Thoracic aorta (tissue), 2 donors: ENCODE results near the gene NUP50. TPM values are rescaled to one million over a fixed set of nuclear protein-coding genes. Genes with fewer than 3 reads are reported as not detected.
A peak's percentile ranks its signal among the peaks of the same experiment; 100 is the strongest.

Source experiments
- ATAC-seq: fragments of 150-250 bp; one replicate; pipeline ENCODE4 v1.8.0; 2017; ENCODE audit warnings: low read depth; ENCODE audit not compliant: insufficient number of reproducible peaks, low FRiP score
- DNase-seq: peaks from one replicate; pipeline ENCODE4 v3.0.0-alpha.2; 2020; ENCODE audit warnings: low spot score
- H3K27ac ChIP-seq, 2 donors: fragments of 200-600 bp; sonication (generic); 1 replicate in 1 of 2; 2 replicates in 1 of 2; pipeline ENCODE4 v1.5.1; 2016; ENCODE audit warnings: mild to moderate bottlenecking in 2 of 2, moderate library complexity in 2 of 2
- H3K27me3 ChIP-seq: fragments of 200-600 bp; sonication (generic); replicated peaks from 2 replicates; pipeline ENCODE4 v1.6.0; 2016; ENCODE audit warnings: mild to moderate bottlenecking; ENCODE audit not compliant: insufficient read depth
- H3K36me3 ChIP-seq: fragments of 200-600 bp; sonication (generic); one replicate; pipeline ENCODE4 v1.5.1; 2016
- H3K4me1 ChIP-seq, 2 donors: fragments of 200-600 bp; sonication (generic); 1 replicate in 1 of 2; 2 replicates in 1 of 2; pipeline versions ENCODE4 v1.5.1 to v1.6.0; 2016; ENCODE audit warnings: low read depth in 2 of 2, mild to moderate bottlenecking in 1 of 2; ENCODE audit not compliant: control insufficient read depth in 1 of 2
- H3K4me3 ChIP-seq: fragments of 200-600 bp; sonication (generic); 2 replicates; pipeline ENCODE4 v1.5.1; 2016; ENCODE audit warnings: mild to moderate bottlenecking
- H3K9me3 ChIP-seq: fragments of 200-600 bp; sonication (generic); 2 replicates; pipeline ENCODE4 v1.5.1; 2016
- total RNA-seq, 2 donors: library from RNA; depleted of rRNA; stranded (reverse); fragments of >200 nt; gene quantifications; one replicate each; pipeline versions ENCODE4 v1.1.0 to v1.2.3, GENCODE V29; 2016
- TF ChIP-seq, protein P1 (sequence below): fragments of 200-600 bp; sonication (generic); IDR thresholded peaks from one replicate; pipeline ENCODE4 v1.5.1; 2019; ENCODE audit warnings: antibody characterized with exemption

NUP50 gene
- total RNA-seq, 2 donors from 2014 or later = 27.8 to 31.6 TPM

DNA sequence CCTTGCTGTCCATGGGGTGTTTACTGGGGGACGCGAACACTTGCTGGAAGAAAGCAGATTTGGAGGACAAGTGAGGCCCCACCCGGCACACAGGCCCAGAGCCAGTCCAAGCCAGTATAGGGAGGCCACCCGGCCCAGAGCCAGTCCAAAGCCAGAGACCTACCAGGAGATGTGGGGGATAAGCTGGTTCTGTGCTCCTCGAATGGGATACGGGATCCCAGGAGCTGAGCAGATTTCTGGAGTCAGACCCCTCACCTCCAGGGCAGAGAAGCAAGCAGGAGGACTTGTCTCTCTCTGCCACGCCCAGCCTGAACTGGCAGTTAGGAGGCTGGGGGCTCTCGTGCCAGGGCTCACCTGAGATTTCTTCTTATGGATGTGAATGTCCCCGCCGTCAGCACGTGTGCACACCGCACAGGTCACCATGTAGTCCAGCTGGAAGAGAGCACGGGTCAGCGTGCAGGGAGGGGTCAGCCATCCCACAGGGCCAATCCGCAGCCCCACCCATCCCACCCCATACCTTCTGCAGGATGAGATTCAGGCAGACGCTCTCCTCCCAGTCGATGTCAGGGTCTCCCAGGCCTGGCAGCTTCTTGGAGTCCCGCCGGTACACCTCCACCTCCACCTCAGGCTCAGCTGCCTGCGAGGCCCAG is 41.7 kb downstream of the NUP50 start:
- DNase-seq (no peak), ATAC-seq (no peak)
- Histone ChIP-seq H3K36me3 (peaks cover 37% of the 10 kb centered on the region), H3K27ac (no peak overlapping the region), H3K4me1 (peaks cover under 1 to 33% of the 10 kb centered on the region in 2 donors), H3K9me3 (no peaks in the 10 kb centered on the region), H3K4me3 (no peak overlapping the region), H3K27me3 (no peaks in the 10 kb centered on the region)
- TF ChIP-seq, protein P1, sequence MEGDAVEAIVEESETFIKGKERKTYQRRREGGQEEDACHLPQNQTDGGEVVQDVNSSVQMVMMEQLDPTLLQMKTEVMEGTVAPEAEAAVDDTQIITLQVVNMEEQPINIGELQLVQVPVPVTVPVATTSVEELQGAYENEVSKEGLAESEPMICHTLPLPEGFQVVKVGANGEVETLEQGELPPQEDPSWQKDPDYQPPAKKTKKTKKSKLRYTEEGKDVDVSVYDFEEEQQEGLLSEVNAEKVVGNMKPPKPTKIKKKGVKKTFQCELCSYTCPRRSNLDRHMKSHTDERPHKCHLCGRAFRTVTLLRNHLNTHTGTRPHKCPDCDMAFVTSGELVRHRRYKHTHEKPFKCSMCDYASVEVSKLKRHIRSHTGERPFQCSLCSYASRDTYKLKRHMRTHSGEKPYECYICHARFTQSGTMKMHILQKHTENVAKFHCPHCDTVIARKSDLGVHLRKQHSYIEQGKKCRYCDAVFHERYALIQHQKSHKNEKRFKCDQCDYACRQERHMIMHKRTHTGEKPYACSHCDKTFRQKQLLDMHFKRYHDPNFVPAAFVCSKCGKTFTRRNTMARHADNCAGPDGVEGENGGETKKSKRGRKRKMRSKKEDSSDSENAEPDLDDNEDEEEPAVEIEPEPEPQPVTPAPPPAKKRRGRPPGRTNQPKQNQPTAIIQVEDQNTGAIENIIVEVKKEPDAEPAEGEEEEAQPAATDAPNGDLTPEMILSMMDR = no peak

DNA sequence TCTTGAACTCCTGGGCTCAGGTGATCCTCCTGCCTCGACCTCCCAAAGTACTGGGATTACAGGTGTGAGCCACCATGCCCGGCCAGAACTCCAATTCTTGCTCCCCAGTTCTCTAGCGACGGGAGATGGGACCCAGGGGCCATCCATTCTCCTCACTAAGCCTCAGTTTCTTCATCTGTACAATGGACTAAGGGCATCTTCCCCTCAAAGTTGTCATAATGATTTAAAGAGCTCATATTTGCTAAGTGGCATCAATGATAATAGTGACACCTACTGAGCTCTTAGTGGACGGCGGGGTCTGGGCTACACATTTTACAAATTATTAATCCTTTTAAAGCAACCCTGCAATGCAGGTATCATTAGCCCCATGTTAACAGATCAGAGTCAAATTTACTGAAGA is 42.5 kb downstream of the NUP50 start:
- H3K9me3 ChIP-seq = no peaks in the 10 kb centered on the region
- H3K27ac ChIP-seq = no peak overlapping the region
- H3K36me3 ChIP-seq = peaks cover 33% of the 10 kb centered on the region
- TF ChIP-seq, protein P1 = no peak
- H3K4me1 ChIP-seq = peaks cover 9 to 41% of the 10 kb centered on the region in 2 donors
- no peak overlapping the region for H3K4me3 ChIP-seq
- no peaks in the 10 kb centered on the region for H3K27me3 ChIP-seq
- DNase-seq (no peak), ATAC-seq (no peak)

DNA sequence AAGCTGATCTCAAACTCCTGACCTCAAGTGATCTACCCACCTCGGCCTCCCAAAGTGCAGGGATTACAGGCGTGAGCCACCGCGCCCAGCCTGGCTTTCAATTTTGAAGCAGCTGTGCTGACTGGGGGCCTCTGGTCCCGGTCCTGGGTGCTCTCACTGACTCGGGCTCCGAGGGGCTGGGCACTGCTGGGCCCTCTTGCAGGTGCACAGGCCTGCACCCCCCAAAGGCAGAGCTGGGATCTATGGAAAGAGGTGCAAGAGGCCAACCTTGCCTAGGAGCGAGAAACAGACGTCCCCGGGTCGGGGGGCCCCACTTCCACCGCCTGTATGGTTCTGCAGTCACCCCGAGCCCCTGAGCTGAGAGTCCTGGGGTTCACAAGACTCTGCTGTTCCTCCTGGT is 43.8 kb downstream of the NUP50 start:
- H3K27ac ChIP-seq = no peak overlapping the region
- DNase-seq (no peak), ATAC-seq (no peak)
- H3K4me3 ChIP-seq = no peak overlapping the region
- peaks cover 22% of the 10 kb centered on the region for H3K36me3 ChIP-seq
- TF ChIP-seq, protein P1 = no peak
- no peaks in the 10 kb centered on the region for H3K27me3 ChIP-seq
- H3K4me1 ChIP-seq = peaks cover 18 to 44% of the 10 kb centered on the region in 2 donors
- H3K9me3 ChIP-seq = no peaks in the 10 kb centered on the region

DNA sequence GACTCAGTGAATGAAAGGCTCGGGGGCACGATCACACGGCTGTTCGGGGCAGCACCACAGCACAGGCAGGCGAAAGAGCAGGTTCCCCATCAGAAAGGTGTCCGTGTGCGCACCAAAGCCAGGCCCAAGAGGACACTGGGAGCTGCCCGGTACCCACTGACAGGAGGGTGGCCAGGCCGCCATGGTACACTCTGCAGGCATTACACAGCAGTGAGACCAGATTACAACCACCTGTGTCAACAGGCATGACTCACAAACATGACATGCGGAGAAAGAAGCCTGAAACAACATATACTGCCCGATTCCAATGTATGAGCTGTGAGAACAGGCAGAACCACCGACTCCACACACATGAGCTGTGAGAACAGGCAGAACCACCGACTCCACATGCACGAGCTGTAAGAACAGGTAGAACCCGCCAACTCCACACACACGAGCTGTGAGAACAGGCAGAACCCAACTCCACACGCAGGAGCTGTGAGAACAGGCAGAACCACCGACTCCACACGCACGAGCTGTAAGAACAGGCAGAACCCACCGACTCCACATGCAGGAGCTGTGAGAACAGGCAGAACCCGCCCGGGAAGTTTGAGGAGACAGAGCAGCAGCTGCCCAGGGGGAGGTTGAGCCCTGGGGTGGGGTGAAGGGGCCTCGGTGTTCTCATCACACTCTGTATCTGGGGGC is 44.4 kb downstream of the NUP50 start:
- H3K4me1 ChIP-seq = peaks cover 18 to 49% of the 10 kb centered on the region in 2 donors
- H3K27me3 ChIP-seq = no peaks in the 10 kb centered on the region
- H3K9me3 ChIP-seq = no peaks in the 10 kb centered on the region
- ATAC-seq (no peak), DNase-seq (no peak)
- H3K4me3 ChIP-seq = no peak overlapping the region
- TF ChIP-seq, protein P1 = no peak
- H3K27ac ChIP-seq = peak overlapping the region in 1 of 2 donors; percentile 49
- H3K36me3 ChIP-seq = peaks cover 16% of the 10 kb centered on the region

DNA sequence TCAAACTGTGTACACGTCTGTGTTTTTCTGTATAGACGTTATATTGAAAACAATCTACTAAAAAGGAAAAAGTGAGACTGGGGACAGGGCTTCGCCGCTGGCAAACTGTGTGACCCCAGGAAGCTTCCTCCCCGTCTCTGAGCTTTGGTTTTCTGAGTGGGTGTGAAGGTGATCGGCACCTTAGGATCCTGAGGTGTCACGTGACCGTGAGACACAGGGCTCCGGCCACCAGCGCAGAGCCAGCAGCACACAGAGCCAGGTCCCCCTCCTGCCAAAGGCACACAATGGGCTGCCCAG is 44.9 kb downstream of the NUP50 start:
- Histone ChIP-seq H3K9me3 (no peaks in the 10 kb centered on the region), H3K27ac (peak overlapping the region in 1 of 2 donors; percentile 49), H3K4me1 (peaks cover 18 to 55% of the 10 kb centered on the region in 2 donors), H3K27me3 (no peaks in the 10 kb centered on the region), H3K4me3 (no peak overlapping the region), H3K36me3 (peaks cover 11% of the 10 kb centered on the region)
- DNase-seq (no peak), ATAC-seq (no peak)
- TF ChIP-seq, protein P1 = no peak
